Activated CD8-positive, alpha-beta memory T cell treated with anti-CD3 and anti-CD28 coated beads, Interleukin-2, amount 50 U/mL, for 48 hours (primary cell): ENCODE results near the gene CFAP45.

Experiments used
- DNase-seq: peaks from one replicate; pipeline ENCODE4 v3.0.0-alpha.2; 2020

CFAP45 gene

GRCh38 chr1:159923203-159924024, 23.4 kb upstream of the CFAP45 start:
- DNase-seq: peak; percentile 85

GRCh38 chr1:159922511-159923202, 22.7 kb upstream of the CFAP45 start:
- DNase-seq: no peak

GRCh38 chr1:159921700-159922504, 21.9 kb upstream of the CFAP45 start:
- DNase-seq: no peak

GRCh38 chr1:159921251-159921650, 21.3 kb upstream of the CFAP45 start:
- DNase-seq: no peak

GRCh38 chr1:159920651-159921050, 20.7 kb upstream of the CFAP45 start:
- DNase-seq: no peak

- no peak for DNase-seq
Observed at GRCh38 chr1:159920202-159920601, 20.2 kb upstream of the CFAP45 start.

- DNase-seq: no peak
Observed at GRCh38 chr1:159919236-159919865, 19.4 kb upstream of the CFAP45 start.

GRCh38 chr1:159918352-159919200, 18.6 kb upstream of the CFAP45 start:
- no peak for DNase-seq

- DNase-seq: no peak
Observed at GRCh38 chr1:159917533-159918351, 17.8 kb upstream of the CFAP45 start.

GRCh38 chr1:159916242-159917051, 16.5 kb upstream of the CFAP45 start:
- no peak for DNase-seq

- DNase-seq: no peak
Observed at GRCh38 chr1:159915571-159916241, 15.7 kb upstream of the CFAP45 start.

- DNase-seq: no peak
Observed at GRCh38 chr1:159914252-159915018, 14.5 kb upstream of the CFAP45 start.

GRCh38 chr1:159913451-159914192, 13.7 kb upstream of the CFAP45 start:
- DNase-seq: no peak

GRCh38 chr1:159911326-159912070, 11.5 kb upstream of the CFAP45 start:
- no peak for DNase-seq

GRCh38 chr1:159908031-159908940, 8.3 kb upstream of the CFAP45 start:
- no peak for DNase-seq

GRCh38 chr1:159906960-159907359, 7.0 kb upstream of the CFAP45 start:
- no peak for DNase-seq
